Thoracic aorta (tissue), 2 donors: Measurements from ENCODE around the gene PCNX4. TPM values are rescaled to one million over a fixed set of nuclear protein-coding genes. Genes with fewer than 3 reads are reported as not detected.

ENCODE experiments used
- ATAC-seq: fragments of 150-250 bp; one replicate; pipeline ENCODE4 v1.8.0; 2017; ENCODE audit warnings: low read depth; ENCODE audit not compliant: insufficient number of reproducible peaks, low FRiP score
- DNase-seq: peaks from one replicate; pipeline ENCODE4 v3.0.0-alpha.2; 2020; ENCODE audit warnings: low spot score
- H3K27ac ChIP-seq, 2 donors: fragments of 200-600 bp; sonication (generic); 1 replicate in 1 of 2; 2 replicates in 1 of 2; pipeline ENCODE4 v1.5.1; 2016; ENCODE audit warnings: mild to moderate bottlenecking in 2 of 2, moderate library complexity in 2 of 2
- H3K27me3 ChIP-seq: fragments of 200-600 bp; sonication (generic); replicated peaks from 2 replicates; pipeline ENCODE4 v1.6.0; 2016; ENCODE audit warnings: mild to moderate bottlenecking; ENCODE audit not compliant: insufficient read depth
- H3K36me3 ChIP-seq: fragments of 200-600 bp; sonication (generic); one replicate; pipeline ENCODE4 v1.5.1; 2016
- H3K4me1 ChIP-seq, 2 donors: fragments of 200-600 bp; sonication (generic); 1 replicate in 1 of 2; 2 replicates in 1 of 2; pipeline versions ENCODE4 v1.5.1 to v1.6.0; 2016; ENCODE audit warnings: low read depth in 2 of 2, mild to moderate bottlenecking in 1 of 2; ENCODE audit not compliant: control insufficient read depth in 1 of 2
- H3K4me3 ChIP-seq: fragments of 200-600 bp; sonication (generic); 2 replicates; pipeline ENCODE4 v1.5.1; 2016; ENCODE audit warnings: mild to moderate bottlenecking
- H3K9me3 ChIP-seq: fragments of 200-600 bp; sonication (generic); 2 replicates; pipeline ENCODE4 v1.5.1; 2016
- CTCF ChIP-seq: fragments of 200-600 bp; sonication (generic); IDR thresholded peaks from one replicate; pipeline ENCODE4 v1.5.1; 2019; ENCODE audit warnings: antibody characterized with exemption
- total RNA-seq, 2 donors: library from RNA; depleted of rRNA; stranded (reverse); fragments of >200 nt; gene quantifications; one replicate each; pipeline versions ENCODE4 v1.1.0 to v1.2.3, GENCODE V29; 2016

The PCNX4 gene
- total RNA-seq, 2 donors from 2014 or later: 26.7 to 73.2 TPM

- no peak for TF ChIP-seq CTCF
- Histone ChIP-seq H3K9me3 (no peaks in the 10 kb centered on the region), H3K27ac (no peak overlapping the region), H3K27me3 (no peaks in the 10 kb centered on the region), H3K4me1 (no peaks in the 10 kb centered on the region), H3K36me3 (no peaks in the 10 kb centered on the region), H3K4me3 (no peak overlapping the region)
- DNase-seq (no peak), ATAC-seq (no peak)
These were observed 4.1 kb upstream of the PCNX4 start for GRCh38 chr14:60087668-60088067.

- Histone ChIP-seq H3K27ac (no peak overlapping the region), H3K27me3 (no peaks in the 10 kb centered on the region), H3K36me3 (no peaks in the 10 kb centered on the region), H3K9me3 (no peaks in the 10 kb centered on the region), H3K4me1 (peaks cover 11 to 14% of the 10 kb centered on the region in 2 donors), H3K4me3 (no peak overlapping the region)
- ATAC-seq (no peak), DNase-seq (no peak)
- no peak for TF ChIP-seq CTCF
These were observed 2.5 kb upstream of the PCNX4 start for GRCh38 chr14:60089221-60089620.

- DNase-seq (no peak), ATAC-seq (peak; percentile 1)
- Histone ChIP-seq H3K4me3 (peak overlapping the region; percentile 95), H3K27ac (peak overlapping the region; percentile 90 to 98), H3K4me1 (peaks cover 17 to 29% of the 10 kb centered on the region in 2 donors), H3K36me3 (no peaks in the 10 kb centered on the region), H3K27me3 (no peaks in the 10 kb centered on the region), H3K9me3 (no peaks in the 10 kb centered on the region)
- no peak for TF ChIP-seq CTCF
These were observed 731 bp upstream of the PCNX4 start for GRCh38 chr14:60090864-60091519.

GRCh38 chr14:60092526-60092920 lies 800 bp downstream of the PCNX4 start:
- H3K4me1 ChIP-seq: peaks cover 17 to 29% of the 10 kb centered on the region in 2 donors
- H3K36me3 ChIP-seq: no peaks in the 10 kb centered on the region
- no peaks in the 10 kb centered on the region for H3K27me3 ChIP-seq
- peak overlapping the region; percentile 95 for H3K4me3 ChIP-seq
- no peak for TF ChIP-seq CTCF
- DNase-seq (no peak), ATAC-seq (peak; percentile 22)
- H3K27ac ChIP-seq: peak overlapping the region; percentile 90 to 98
- H3K9me3 ChIP-seq: no peaks in the 10 kb centered on the region

- TF ChIP-seq CTCF: no peak
- Histone ChIP-seq H3K36me3 (no peaks in the 10 kb centered on the region), H3K4me3 (peak overlapping the region; percentile 95), H3K4me1 (peaks cover 17 to 29% of the 10 kb centered on the region in 2 donors), H3K27me3 (no peaks in the 10 kb centered on the region), H3K9me3 (no peaks in the 10 kb centered on the region), H3K27ac (peak overlapping the region; percentile 90 to 98)
- ATAC-seq: no peak
- no peak for DNase-seq
These were observed 1.4 kb downstream of the PCNX4 start for GRCh38 chr14:60093080-60093479.
